NCI-H2171 treated with DMSO at 0.1 percent for 48 hours (cell line): ENCODE data around the gene INPP4B.
"Not testable (repeated sequence)": the region's sequence is repeated elsewhere in the genome, so short reads cannot be mapped to it uniquely, and the experiment has no call there.

ENCODE experiments used
- DNase-seq: peaks from one replicate; lab custom pipeline; 2025; lab: John Stamatoyannopoulos, UW

The INPP4B gene

DNA sequence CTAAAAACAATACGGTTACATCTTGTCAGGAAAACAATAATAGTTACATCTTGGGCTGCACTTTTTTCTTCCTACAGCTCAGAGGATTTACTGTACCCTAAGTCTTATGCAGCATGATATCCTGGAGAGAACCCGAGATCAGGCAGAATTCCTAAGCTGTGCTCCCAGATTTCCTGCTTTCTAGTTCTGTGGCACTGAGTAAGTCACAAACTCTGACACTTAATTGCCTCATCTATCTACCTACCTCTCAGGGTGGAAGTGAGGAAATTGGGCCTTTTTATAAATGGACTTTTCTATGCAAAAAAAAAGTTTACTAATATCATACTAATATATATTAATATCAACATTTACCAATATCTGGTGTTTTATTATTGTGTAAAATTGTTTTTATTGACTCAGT, 438.5 kb downstream of the INPP4B start:
- DNase-seq: no peak

GRCh38 chr4:142406917-142407501, 439.1 kb downstream of the INPP4B start:
- DNase-seq: no peak

GRCh38 chr4:142406499-142406835, 439.6 kb downstream of the INPP4B start:
- DNase-seq: no peak

DNA sequence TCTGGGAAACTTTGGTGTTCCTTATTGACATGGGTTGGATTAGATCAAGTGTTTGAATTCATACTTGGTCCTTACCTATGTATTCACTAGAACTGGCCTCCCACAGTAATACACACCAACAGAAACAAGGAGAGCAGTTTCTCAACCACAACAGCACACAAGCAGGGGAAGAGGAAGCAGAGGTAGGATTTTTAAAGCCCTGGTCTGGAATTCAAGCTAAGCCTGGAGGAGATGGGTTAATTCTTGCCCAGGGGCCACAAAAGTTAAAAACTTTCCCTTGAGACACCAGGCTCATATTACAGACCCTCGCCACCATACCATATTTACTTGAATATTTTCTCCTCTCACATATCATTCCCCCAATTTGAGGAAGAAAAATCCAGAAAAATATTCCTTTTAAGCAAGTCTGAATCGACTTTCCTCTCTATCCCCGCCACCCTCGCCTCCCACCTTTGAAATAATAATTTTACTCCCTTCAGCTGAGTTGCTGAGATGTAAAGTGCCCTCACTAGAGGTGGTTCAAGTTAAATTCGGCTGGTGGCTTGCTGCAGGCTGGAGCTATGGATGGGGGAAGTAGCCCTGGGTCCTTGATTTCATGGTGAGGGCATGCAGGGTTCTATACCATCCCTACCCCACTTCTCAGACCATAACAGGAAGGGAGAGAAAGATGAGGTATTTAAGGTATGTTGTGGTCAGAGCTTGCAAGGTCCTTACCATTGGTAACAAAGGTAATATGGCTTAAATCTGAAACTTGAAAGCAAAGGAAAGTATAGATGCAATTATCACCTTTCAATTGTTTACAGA, 440.2 kb downstream of the INPP4B start:
- DNase-seq: no peak

- no peak for DNase-seq
These were observed 440.9 kb downstream of the INPP4B start for GRCh38 chr4:142405021-142405694.

- DNase-seq: no peak
These were observed 441.9 kb downstream of the INPP4B start for GRCh38 chr4:142404191-142404611.

DNA sequence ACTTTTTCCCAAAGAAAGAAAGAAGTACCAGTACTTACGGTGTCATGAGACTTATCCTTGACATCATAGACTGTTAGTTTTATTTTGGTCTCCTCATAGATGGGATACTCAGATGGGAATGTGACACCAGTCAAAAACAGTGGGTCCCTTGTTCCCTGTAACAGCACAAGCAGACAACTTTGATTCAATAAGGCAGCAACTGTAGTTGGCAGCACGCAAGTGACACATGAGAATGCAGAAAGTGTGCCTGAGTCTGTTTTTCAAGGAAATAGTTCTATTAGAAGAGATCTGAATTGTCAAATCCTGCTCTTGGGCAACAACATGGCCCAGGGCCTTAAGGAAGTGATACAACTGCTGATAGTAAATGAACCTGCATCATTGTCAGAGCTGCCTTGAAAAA, 443.2 kb downstream of the INPP4B start:
- DNase-seq: no peak

DNA sequence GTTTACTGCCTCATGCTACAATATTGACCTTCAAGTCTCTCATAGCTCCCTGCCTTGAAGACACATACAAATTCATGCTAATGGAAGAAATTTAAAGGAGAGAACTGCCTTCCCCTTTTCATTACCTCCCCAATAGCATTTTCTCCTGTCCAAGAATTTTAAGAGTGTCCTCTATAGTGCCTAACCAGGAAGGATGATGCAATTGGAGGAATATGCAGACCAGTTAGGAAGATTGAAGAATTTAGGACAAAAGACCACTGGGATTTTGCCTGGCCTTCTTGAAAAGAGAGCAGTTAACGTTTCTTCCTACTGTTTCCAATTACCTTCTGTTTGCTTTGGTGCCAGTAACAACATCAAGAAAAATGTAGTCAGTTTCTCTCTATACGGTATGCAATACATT, 443.9 kb downstream of the INPP4B start:
- DNase-seq: no peak

- not testable (repeated sequence) for DNase-seq
These were observed 448.6 kb downstream of the INPP4B start for GRCh38 chr4:142397364-142397991.

DNA sequence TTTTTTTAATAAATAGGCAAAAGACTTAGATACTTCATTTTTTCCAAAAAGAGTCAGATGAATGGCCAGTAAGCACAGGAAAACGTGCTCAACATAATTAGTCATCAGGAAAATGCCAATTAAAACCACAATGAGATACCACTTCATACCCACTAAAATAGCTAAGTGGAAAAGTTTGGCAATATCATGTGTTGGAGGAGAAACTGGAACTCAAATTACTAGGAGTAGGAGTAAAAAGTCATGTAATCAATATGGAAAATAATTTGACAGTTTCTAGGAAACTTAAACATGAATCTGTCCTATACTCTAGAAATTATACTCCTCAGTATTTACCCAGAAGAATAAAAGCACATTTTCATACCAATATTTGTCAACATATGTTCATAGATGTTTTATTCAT, 449.8 kb downstream of the INPP4B start:
- DNase-seq: no peak

GRCh38 chr4:142393127-142393526, 453.0 kb downstream of the INPP4B start:
- DNase-seq: no peak

DNA sequence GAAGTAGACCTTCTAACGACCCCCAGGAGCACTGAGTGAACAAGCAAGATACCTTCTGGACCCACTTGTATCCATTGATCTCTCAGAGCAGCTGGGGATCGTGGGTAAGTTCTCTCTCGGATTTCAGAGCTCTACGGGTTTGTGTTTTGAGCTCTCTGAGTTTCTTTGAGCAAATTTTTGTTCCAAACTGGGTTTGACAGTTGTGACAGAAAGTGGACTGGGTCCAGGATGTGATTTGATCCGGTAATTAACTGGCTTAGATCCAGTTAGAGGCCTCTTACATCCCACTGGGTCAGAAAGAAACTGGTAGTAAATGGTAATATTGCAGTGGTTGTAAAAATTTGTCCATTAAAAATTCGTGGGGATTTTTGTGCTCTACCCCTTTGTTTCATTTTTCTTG, 459.2 kb downstream of the INPP4B start:
- DNase-seq: no peak

GRCh38 chr4:142386449-142386848, 459.7 kb downstream of the INPP4B start:
- DNase-seq: no peak

- no peak for DNase-seq
These were observed 462.2 kb downstream of the INPP4B start for GRCh38 chr4:142383800-142384470.

GRCh38 chr4:142383354-142383753, 462.7 kb downstream of the INPP4B start:
- DNase-seq: no peak

GRCh38 chr4:142380052-142380602, 466.0 kb downstream of the INPP4B start:
- no peak for DNase-seq

GRCh38 chr4:142379277-142380051, 466.6 kb downstream of the INPP4B start:
- DNase-seq: no peak

DNA sequence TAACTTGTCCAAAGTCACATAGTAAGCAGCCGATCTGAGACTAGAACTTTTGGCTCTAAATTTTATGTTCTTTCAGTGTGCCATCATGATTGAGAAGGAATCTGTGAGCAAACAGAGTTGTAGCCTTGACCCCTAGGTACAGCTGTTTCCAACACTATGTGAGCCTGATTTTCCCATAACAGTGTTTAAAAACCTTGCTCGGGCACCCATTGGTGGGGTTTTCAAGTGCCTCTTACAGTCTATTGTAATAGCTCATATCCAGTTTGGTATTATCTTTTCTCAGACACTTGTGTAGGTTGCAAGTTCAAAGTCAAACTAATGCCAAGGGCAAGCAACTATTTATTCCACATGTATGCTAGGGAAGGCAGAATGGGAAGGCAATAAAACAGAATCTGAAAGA, 467.9 kb downstream of the INPP4B start:
- no peak for DNase-seq

GRCh38 chr4:142377342-142378091, 468.6 kb downstream of the INPP4B start:
- no peak for DNase-seq

DNA sequence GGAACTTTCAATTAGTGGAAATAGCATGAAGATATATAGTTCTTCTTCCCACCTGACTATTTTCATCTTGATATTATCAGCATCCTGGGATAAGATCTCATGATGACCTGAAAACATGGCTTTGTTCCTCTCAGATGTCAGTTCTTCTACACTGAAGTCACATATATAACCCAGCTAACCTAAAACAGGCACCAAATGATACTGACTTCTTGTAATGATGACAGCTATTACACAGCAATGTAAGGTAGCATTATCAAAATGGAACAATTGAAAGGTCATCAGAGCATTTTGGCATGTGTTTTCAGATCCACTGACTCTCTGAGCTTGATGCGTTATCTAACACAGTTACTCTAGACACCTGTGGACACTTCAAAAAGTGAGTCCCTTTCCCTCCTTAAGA, 469.9 kb downstream of the INPP4B start:
- no peak for DNase-seq
